Hematopoietic multipotent progenitor cell treated with erythropoietin and hydrocortisone succinate and interleukin-3 and kit ligand, for 15 days (in vitro differentiated cells): ENCODE measurements around the gene ZDHHC19.
"Not testable (repeated sequence)": the region's sequence is repeated elsewhere in the genome, so short reads cannot be mapped to it uniquely, and the experiment has no call there.

Experiments used
- DNase-seq: peaks from one replicate; pipeline ENCODE4 v3.0.0-alpha.2; 2015; ENCODE audit warnings: low spot score

ZDHHC19 gene

GRCh38 chr3:196178993-196179379 lies 32.2 kb downstream of the ZDHHC19 start:
- DNase-seq = no peak

- no peak for DNase-seq
Observed at GRCh38 chr3:196177967-196178366, 33.2 kb downstream of the ZDHHC19 start.

DNA sequence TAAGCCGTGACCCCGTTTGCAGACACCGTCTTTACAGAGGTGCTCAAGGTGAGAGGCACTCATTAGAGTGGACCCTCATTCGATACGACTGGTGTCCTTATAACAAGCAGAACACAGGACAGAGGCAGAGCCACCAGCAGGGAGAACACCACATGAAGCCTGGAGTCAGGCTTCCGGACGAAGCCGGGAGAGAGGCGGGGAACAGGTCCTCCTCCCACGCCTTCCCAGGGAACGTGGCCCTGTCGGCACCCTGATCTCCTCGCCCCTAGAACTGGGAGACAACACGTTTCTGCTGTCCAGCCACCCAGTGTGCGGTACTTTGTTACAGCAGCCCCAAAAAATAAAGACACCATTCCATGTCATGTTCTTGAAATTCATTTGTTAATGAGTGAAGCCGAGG lies 33.6 kb downstream of the ZDHHC19 start:
- no peak for DNase-seq

GRCh38 chr3:196175722-196176121 lies 35.5 kb downstream of the ZDHHC19 start:
- DNase-seq = no peak

GRCh38 chr3:196175116-196175625 lies 36.0 kb downstream of the ZDHHC19 start:
- no peak for DNase-seq

DNA sequence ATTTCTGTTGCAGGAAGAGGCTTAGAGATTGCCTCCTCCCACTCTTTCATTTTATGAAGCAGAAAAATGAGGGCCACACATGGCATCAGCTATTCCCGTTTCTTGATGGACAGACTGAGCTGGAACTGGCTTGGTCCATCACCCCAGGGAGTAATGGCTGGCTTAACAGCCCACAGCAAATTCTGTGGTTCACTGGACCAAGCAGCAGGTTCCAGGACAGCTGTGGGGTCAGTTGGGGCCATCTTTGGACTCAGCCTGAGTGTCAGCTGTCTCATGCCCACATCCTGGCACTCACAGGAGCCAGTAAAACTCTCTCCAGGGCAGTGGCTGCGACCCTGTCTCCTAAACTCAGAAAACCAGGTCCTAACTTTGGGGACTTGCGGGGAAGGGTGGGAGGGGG lies 36.5 kb downstream of the ZDHHC19 start:
- no peak for DNase-seq

DNA sequence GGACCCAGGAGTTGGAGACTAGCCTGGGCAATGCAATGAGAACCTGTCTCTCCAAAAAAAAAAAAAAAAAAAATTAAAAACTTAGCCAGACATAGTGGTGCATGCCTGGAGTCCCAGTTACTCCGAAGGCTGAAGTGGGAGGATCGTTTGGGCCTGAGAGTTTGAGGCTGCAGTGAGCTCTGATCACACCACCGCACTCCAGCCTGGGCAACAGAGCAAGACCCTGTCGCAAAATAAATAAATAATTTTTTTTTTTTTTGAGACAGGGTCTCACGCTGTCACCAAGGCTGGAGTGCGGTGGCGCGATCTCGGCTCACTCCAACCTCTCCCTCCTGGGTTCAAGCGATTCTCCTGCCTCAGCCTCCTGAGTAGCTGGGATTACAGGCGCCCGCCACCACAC lies 40.9 kb downstream of the ZDHHC19 start:
- not testable (repeated sequence) for DNase-seq

GRCh38 chr3:196169836-196170240 lies 41.4 kb downstream of the ZDHHC19 start:
- DNase-seq = no peak

- DNase-seq = no peak
Observed at GRCh38 chr3:196168808-196169391, 42.3 kb downstream of the ZDHHC19 start.

DNA sequence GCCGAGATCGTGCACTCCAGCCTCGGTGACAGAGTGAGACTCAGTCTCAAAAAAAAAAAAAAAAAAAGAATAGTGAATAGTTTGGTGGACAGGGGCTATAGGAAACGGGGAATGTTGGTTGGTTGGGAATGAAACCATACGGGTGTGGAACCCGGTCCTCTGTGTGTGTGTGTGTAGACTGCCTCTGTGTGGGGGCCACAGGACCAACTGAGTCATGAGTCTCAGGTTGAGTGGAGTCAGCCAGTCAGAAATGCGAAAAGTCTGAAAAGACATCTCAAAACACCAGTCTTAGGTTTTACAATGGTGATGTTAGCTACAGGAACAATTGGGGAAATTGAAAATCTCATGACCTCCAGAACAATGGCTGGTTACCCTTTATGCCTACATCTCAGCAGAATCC lies 44.5 kb downstream of the ZDHHC19 start:
- DNase-seq = no peak

DNA sequence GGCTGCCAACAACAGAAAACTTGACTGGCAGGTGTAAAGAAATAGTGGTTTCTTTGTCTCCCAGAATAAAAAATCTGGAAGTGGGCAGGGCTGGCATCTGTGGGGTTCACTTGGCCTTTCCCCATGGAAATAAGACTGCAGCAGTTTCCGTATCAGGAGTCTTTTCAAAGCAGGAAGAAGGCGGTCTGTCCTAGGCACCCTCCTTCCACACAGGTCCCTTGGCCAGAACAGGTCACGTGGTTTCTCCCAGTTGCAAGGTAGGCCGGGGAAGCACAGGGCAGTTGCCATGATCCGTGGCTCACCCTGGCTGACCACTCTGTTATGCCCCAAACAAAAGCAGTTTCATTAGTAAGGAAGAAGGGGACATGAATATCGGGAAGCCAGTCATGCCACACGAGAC lies 45.4 kb downstream of the ZDHHC19 start:
- no peak for DNase-seq

DNA sequence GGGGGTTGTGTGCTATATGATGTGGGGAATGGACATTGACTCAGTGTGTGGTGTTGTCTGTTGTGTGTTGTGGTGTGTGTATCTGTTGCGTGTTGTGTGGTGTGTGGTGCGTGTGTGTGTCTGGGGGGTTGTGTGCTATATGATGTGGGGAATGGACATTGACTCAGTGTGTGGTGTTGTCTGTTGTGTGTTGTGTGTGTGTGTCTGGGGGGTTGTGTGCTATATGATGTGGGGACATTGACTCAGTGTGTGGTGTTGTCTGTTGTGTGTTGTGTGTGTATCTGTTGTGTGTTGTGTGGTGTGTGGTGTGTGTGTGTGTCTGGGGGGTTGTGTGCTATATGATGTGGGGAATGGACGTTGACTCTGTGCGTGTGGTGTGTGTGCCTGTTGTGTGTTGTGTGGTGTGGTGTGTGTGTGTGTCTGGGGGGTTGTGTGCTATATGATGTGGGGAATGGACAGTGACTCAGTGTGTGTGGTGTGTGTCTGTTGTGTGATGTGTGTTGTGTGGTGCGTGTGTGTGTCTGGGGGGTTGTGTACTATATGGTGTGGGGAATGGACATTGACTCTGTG lies 46.1 kb downstream of the ZDHHC19 start:
- not testable (repeated sequence) for DNase-seq

DNA sequence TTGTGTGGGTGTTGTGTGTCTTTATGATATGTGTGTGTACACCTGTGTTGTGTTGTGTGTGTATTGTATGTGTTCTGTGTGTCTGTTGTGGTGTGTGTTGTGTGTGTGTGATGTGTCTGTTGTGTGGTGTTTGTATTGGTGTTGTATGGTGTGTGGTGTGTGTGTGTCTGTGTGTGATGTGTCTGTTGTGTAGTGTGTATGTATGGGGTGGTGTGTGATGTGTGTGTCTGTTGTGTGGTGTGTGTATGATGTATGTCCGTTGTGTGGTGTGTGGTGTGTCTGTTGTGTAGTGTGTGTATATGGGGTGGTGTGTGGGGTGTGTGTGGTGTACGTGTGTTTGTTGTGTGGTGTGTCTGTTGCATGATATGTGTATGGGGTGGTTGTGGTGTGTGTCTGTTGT lies 46.6 kb downstream of the ZDHHC19 start:
- DNase-seq = no peak

GRCh38 chr3:196163666-196164493 lies 47.3 kb downstream of the ZDHHC19 start:
- DNase-seq = no peak

DNA sequence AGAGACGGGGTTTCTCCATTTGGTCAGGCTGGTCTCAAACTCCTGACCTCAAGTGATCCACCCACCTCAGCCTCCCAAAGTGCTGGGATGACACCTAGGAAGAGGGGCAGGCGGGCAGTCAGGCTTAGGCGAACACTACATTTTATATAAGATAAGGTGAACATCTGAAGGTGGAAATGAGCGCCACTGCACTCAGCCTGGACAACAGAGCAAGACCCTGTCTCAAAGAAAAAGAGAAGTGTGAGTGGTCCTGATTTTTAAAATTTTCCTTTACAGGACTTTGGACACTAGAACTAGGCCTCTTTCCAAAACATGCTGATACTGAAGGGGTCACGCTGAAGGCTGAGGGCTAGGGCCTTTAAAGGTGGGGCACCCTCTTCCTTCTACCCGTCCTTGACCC lies 48.0 kb downstream of the ZDHHC19 start:
- DNase-seq = no peak

GRCh38 chr3:196162679-196163078 lies 48.5 kb downstream of the ZDHHC19 start:
- DNase-seq = no peak

DNA sequence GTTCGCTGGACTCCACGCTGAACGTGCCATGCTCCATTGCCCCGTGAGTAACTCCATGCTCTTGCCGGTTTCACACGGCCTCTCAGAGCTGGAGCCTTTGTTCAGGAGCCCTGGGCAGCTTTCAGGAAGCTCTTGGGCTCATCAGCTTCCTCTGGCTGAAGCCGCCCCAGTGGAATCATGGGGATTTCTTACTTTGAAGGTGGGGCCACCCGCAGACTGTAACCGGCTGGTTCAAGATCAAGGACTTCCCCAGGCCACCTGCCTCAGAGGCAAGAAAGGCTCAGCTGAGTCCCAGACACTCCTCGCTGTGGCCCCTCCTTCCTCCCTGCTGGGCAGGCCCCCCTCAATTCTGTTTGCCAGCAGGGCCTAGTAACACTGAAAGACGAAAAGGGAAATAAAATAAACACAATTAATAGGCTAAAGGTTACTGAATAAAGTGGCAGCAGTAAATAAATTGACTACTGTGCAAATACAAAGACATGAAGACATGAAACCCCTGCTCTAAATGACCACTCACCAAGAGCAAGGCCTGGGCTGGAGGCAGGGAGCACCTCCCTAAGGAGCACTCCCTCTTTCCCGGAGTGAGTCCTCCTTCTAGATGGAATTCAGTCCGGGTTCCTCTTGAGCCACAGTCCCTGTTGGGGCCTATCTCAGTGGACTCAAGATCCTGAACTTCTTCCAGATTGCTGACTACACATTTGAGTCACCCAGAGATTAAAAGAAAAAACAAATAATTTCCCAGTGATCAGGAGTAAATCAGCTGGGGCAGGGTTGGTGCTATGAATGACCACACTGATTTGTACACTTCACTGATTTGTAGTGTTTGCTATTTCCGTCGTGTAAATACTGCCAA lies 51.0 kb downstream of the ZDHHC19 start:
- DNase-seq = peak; percentile 40

DNA sequence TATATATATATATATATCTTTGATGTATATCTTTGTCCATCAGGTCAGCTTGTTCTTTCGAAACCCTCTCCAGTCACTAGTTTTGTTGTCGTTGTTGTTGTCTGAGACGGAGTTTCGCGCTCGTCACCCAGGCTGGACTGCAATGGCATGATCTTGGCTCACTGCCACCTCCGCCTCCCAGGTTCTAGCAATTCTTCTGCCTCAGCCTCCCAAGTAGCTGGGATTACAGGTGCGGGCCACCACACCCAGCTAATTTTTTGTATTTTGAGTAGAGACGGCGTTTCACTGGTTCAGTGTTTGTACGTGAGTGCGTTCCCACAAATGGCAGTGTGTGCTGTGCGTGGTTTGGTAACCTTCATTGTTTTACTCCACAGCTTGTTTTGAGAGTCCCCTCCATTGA lies 51.7 kb downstream of the ZDHHC19 start:
- no peak for DNase-seq

GRCh38 chr3:196156160-196156559 lies 55.0 kb downstream of the ZDHHC19 start:
- no peak for DNase-seq

- no peak for DNase-seq
Observed at GRCh38 chr3:196150481-196150880, 60.7 kb downstream of the ZDHHC19 start.

GRCh38 chr3:196149831-196150301 lies 61.3 kb downstream of the ZDHHC19 start:
- no peak for DNase-seq

DNA sequence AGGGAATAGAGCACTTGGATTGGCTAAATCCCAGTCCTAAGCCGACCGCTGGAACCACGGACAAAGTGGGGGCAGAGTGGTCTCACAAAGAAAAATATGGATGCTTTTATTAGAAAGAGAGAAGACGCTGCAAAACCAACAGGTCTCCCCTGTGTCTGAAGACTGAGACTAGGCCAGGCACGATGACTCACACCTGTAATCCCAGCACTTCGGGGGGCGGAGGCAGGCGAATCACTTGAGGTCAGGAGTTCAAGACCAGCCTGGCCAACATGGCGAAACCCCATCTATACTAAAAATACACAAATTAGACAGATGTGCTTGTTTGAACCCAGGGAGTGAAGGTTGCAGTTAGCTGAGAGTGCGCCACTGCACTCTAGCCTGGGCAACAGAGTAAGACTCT lies 61.8 kb downstream of the ZDHHC19 start:
- DNase-seq = no peak
